ENCODE data around the gene ARRDC3. TPM values are rescaled to one million over a fixed set of nuclear protein-coding genes. Genes with fewer than 3 reads are reported as not detected.

ARRDC3 gene
- total and polyA plus RNA-seq, 2 donors (not counting 3 experiments of a cell fraction or from before 2014, with no cell fraction given), result 12.4 to 43.1 TPM

GRCh38 chr5:91373600-91373999 is 9.5 kb downstream of the ARRDC3 start:
- Histone ChIP-seq H3K9me1 (replicated peaks; ENCODE audit: control insufficient read depth, extremely low read depth, insufficient read depth, low read length) (no peaks in the 10 kb centered on the region), H3K79me2 (ENCODE audit: control insufficient read depth, insufficient read depth, low read length) (peaks cover 34% of the 10 kb centered on the region), H3K9ac (replicated peaks; ENCODE audit: extremely low read depth, insufficient read depth, low read length) (no peak overlapping the region), H3K4me1 (ENCODE audit: control insufficient read depth, extremely low read depth, insufficient read depth, low read length) (peaks cover 7% of the 10 kb centered on the region), H2AFZ (ENCODE audit: low read depth, low read length) (no peak overlapping the region), H3K36me3 (ENCODE audit: control insufficient read depth in 2 of 2, extremely low read depth in 1 of 2, insufficient read depth in 2 of 2, low read length in 2 of 2) (peaks cover 13 to 59% of the 10 kb centered on the region in 2 experiments), H3K4me2 (ENCODE audit: insufficient read depth, low read length) (no peak overlapping the region), H3K9me3 (replicated peaks; ENCODE audit: control insufficient read depth, insufficient read depth, low read length) (no peaks in the 10 kb centered on the region), H3K4me3 (replicated peaks in 1 of 3; ENCODE audit: insufficient read depth in 1 of 3, low read depth in 1 of 3, low read length in 3 of 3) (no peak overlapping the region), H4K20me1 (replicated peaks; ENCODE audit: control insufficient read depth, extremely low read depth, insufficient read depth, low read length) (no peaks in the 10 kb centered on the region), H3K27me3 (ENCODE audit: control insufficient read depth in 2 of 2, insufficient read depth in 2 of 2, low read length in 2 of 2) (no peaks in the 10 kb centered on the region), H3K27ac (ENCODE audit: insufficient read depth, low read depth, low read length) (no peak overlapping the region)
- intact Hi-C loops (cut with micrococcal nuclease), result no loop called here
- ChIA-PET CTCF (interaction anchor here (0.8 to 1.5 kb wide), 3 partner anchors 11 to 191 kb away, joined by 3 to 6 read pairs (median 4); no protein-coding TSS in a partner anchor), POLR2A (interaction anchor here (1.4 kb wide), 2 partner anchors 10 to 93 kb away, joined by 3 to 5 read pairs; partner anchors contain the start of gene ARRDC3)
- dilution Hi-C loops (cut with MboI; ENCODE audit: extremely low pct_ligation_motif_present, low sequenced_read_pairs), result no loop called here
- FAIRE-seq, result no peak
- no peak for TF ChIP-seq POLR2A (IDR thresholded peaks at IDR 0.05; ENCODE audit: low read depth, low read length)
- no peak for TF ChIP-seq POLR2AphosphoS5 (IDR thresholded peaks at IDR 0.05; ENCODE audit: insufficient read depth, low read depth, low read length)
- TF ChIP-seq EZH2 (IDR thresholded peaks at IDR 0.05; ENCODE audit: borderline replicate concordance, low read depth, low read length, severe bottlenecking), result no peak
- TF ChIP-seq, protein P1, sequence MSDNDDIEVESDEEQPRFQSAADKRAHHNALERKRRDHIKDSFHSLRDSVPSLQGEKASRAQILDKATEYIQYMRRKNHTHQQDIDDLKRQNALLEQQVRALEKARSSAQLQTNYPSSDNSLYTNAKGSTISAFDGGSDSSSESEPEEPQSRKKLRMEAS (IDR thresholded peaks at IDR 0.05; ENCODE audit: insufficient read depth, insufficient read length), result no peak
- TF ChIP-seq FOS (IDR thresholded peaks at IDR 0.05; ENCODE audit: borderline replicate concordance, insufficient read depth, low read length), result no peak
- TF ChIP-seq, protein P2, sequence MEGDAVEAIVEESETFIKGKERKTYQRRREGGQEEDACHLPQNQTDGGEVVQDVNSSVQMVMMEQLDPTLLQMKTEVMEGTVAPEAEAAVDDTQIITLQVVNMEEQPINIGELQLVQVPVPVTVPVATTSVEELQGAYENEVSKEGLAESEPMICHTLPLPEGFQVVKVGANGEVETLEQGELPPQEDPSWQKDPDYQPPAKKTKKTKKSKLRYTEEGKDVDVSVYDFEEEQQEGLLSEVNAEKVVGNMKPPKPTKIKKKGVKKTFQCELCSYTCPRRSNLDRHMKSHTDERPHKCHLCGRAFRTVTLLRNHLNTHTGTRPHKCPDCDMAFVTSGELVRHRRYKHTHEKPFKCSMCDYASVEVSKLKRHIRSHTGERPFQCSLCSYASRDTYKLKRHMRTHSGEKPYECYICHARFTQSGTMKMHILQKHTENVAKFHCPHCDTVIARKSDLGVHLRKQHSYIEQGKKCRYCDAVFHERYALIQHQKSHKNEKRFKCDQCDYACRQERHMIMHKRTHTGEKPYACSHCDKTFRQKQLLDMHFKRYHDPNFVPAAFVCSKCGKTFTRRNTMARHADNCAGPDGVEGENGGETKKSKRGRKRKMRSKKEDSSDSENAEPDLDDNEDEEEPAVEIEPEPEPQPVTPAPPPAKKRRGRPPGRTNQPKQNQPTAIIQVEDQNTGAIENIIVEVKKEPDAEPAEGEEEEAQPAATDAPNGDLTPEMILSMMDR (IDR thresholded peaks at IDR 0.05; ENCODE audit: extremely low read depth in 1 of 2, insufficient read depth in 1 of 2, low read depth in 1 of 2, low read length in 2 of 2), result no peak
- TF ChIP-seq GATA2 (IDR thresholded peaks at IDR 0.05; ENCODE audit: insufficient read depth, insufficient read length, low read depth, low read length), result no peak
- no peak for TF ChIP-seq JUN (IDR thresholded peaks at IDR 0.05; ENCODE audit: borderline replicate concordance, insufficient read depth, insufficient read length, low read depth)
- no peak for TF ChIP-seq MYC (IDR thresholded peaks at IDR 0.05; ENCODE audit: low read depth, low read length)
- no peak for DNase-seq (ENCODE audit: low read depth, low spot score)
- no TSS peak for BruUV-seq (replicated peaks)
